ENCODE results near the gene OOSP4B.
"Not testable (repeated sequence)": the region's sequence is repeated elsewhere in the genome, so short reads cannot be mapped to it uniquely, and the experiment has no call there.

OOSP4B gene

DNA sequence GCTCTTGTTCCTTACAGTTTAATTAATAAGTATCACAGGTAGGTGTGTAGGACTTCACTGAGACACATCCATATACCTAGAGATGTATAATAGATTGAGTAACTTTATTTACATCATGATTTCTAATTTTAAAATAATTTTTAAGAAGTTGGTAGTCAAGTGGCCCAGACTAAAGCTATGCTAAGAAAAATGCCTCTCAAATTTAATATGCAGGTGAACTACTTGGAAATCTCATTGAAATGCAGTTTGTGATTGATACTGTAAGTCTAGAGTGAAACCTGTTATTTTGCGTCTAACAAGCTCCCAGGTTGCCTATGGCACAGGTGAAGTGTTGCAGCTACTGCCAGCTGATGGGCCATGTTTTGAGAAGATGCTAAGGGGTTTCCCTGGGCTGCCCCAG is at the start of gene OOSP4B:
TSS of gene OOSP4B (plus strand) at position 301 of the 400 bp plus-strand sequence.
- no peak for DNase-seq

DNA sequence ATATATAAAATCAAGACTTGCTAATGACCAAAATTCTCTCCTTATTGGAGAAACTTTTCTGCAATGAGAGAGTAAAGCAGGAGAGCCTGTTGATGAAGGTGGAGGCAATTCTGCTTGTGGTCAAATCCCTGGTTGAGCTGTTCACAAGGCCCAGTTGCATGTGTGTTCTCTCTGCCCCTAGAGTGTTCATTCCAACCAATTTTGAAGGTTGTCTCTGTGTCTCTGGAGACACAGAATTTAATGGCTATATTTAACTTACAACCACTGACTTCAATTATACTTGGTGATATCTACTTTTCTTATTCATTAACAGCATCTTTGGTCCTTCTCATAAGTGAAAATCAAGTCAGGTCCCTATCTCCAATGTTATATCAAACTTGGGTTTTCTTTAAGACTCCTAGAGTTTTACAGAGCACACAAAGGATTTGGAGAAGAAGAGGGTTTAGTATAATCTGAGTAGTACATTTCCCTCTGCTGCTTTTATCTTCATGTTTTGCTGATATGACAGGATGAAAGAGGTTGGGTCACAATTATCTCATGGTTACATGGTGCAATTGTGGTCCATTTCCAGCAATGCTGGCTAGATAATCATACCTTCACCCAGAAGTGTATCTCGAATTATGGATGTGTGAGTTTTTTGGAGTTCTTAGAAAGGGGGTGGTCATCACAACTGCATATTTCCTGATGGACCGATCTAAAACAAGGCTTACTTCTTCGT is 49.1 kb upstream of the OOSP4B start:
- DNase-seq: no peak

GRCh38 chr11:59968395-59968783 is 48.6 kb upstream of the OOSP4B start:
- DNase-seq: no peak

- no peak for DNase-seq
These were observed 43.9 kb upstream of the OOSP4B start for GRCh38 chr11:59973097-59973496.

DNA sequence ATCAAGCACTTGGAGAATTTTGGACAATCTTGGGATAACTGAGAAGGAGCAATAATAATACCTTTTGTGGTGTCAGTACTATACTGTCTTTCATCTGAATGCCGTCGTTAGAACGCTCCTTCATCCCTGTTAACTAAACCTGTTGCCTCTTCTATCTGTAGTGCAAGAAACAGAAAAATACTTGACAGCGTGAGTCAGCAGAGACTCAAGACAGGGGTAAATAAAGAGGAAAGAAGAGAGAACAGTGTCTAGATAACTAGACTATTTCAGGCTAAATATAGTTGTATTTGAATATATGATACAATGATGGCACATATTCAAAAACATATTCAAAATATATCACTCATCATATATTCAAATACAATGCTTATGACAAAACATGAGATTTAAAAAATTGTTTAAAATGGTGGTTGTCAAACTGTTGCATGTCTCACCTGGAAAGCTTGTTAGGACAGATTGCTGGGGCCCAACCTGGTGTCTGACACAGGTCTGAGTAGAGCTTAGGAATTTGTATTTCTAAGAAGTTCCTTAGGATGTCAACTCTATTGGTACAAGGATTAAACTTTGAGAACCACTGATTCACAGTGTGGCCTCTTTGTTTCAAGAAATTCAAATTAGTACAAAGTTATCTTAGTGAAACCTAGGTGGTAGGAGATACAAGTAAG is 35.7 kb upstream of the OOSP4B start:
- DNase-seq: no peak

DNA sequence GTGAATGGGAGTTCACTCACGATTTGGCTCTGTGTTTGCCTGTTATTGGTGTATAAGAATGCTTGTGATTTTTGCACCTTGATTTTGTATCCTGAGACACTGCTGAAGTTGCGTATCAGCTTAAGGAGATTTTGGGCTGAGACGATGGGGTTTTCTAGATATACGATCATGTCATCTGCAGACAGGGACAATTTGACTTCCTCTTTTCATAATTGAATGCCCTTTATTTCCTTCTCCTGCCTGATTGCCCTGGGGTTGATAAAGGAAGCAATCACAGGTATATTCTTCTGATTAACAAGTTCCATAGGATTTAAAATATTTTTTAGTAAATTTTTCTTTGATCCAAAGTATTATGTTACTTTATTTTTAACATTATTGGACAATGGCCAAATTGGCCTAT is 34.9 kb upstream of the OOSP4B start:
- not testable (repeated sequence) for DNase-seq

GRCh38 chr11:59983212-59983611 is 33.8 kb upstream of the OOSP4B start:
- DNase-seq: no peak

GRCh38 chr11:59984368-59984767 is 32.6 kb upstream of the OOSP4B start:
- DNase-seq: no peak

- no peak for DNase-seq
These were observed 26.6 kb upstream of the OOSP4B start for GRCh38 chr11:59990421-59990820.

- DNase-seq: no peak
These were observed 24.6 kb upstream of the OOSP4B start for GRCh38 chr11:59992425-59992824.

DNA sequence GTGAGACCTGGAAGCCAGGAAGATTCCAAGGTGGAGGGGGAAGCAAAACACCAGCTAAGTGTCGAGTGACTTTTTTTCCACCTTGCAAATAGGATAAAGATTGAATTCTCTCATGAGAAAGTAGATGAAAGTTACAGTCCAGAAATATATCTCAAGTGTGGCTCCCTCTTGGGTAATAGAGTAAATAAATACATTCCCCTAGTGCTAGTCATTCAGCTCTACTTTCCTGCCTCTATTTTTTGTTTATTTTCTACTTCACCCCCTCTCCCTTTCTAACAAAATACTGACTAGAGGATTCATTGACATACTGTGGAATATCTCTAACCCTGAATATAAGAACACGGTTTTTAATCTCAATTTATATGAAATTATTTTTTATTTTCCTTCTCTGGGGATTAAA is 19.2 kb upstream of the OOSP4B start:
- no peak for DNase-seq

DNA sequence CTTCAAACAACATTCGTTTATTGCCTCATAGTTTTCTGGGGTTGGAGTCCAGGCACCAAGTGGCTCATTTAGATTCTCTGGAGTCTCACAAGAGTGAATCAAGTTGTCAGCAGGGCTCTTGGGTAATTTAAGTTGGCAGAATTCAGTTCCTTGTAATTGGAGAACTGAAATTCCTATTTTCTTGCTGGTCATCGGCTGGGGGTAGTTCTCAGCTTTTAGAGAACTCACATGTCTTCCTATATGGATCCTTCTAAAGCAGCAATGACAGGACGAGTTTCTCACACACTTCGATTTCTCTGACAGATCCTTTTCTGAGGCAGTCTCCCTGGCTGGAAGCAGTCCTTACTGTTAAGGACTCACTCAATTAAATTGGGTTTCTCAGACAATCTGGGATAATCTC is 17.3 kb upstream of the OOSP4B start:
- no peak for DNase-seq

- no peak for DNase-seq
These were observed 13.3 kb upstream of the OOSP4B start for GRCh38 chr11:60003729-60004128.

GRCh38 chr11:60005360-60005759 is 11.6 kb upstream of the OOSP4B start:
- DNase-seq: no peak

DNA sequence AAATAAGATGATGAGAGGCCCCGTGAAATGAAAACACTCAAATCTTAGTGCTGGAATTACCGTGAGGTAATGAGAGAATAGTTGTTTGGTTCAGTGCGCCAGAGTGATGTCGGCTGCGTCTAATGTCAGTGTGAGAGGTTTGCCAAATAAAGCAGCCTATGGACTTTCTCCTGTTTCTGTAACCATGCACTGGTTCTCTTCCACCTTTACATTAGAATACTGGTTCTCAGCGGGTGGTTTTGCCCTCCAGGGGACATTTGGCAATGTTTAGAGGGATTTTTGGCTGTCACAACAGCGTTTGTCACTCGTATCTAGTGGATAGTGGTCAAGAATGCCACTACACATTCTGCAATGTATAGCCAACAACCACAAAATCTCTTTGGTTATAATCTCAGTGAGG is 1.1 kb downstream of the OOSP4B start:
- DNase-seq: no peak

- not testable (repeated sequence) for DNase-seq
These were observed 3.4 kb downstream of the OOSP4B start for GRCh38 chr11:60020376-60020775.

DNA sequence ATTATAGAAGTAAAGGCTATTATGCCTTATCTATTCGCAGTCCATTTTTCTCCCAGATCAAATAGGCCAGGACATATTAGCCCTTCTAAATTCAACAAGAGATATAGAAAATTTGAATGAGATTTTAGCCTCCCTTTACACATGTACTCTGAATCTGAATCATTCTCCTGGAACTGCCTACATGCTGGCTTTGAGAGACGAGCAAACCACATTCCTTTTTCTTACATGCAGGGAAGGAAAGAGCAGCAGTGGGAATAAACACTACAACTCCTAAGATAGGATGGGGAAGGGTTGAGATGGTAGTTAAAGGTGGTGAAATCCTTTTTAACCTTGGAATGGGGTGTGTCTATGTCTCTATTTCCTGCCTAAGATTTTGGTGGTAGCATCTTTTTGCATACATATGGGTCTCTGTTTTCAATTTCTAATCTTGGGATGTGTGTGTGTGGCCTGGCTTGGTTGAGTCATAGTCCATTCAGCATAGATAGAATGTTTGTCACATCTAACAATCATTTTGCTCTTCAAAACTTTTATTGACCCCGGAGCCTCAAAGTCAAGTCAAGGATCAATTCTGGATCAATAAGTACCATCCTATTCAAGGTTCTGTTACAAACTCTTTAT is 12.1 kb downstream of the OOSP4B start:
- no peak for DNase-seq

GRCh38 chr11:60040109-60040508 is 23.1 kb downstream of the OOSP4B start, which contains the start of gene OOSP2:
TSS of gene OOSP2 (plus strand) at chr11:60040409. CDS start at chr11:60040460, 51 bp downstream.
- DNase-seq: no peak

DNA sequence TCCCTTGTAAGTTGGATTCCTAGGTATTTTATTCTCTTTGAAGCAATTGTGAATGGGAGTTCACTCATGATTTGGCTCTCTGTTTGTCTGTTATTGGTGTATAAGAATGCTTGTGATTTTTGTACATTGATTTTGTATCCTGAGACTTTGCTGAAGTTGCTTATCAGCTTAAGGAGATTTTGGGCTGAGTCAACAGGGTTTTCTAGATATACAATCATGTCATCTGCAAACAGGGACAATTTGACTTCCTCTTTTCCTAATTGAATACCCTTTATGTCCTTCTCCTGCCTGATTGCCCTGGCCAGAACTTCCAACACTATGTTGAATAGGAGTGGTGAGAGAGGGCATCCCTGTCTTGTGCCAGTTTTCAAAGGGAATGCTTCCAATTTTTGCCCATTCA is 33.4 kb downstream of the OOSP4B start:
- DNase-seq: not testable (repeated sequence)

DNA sequence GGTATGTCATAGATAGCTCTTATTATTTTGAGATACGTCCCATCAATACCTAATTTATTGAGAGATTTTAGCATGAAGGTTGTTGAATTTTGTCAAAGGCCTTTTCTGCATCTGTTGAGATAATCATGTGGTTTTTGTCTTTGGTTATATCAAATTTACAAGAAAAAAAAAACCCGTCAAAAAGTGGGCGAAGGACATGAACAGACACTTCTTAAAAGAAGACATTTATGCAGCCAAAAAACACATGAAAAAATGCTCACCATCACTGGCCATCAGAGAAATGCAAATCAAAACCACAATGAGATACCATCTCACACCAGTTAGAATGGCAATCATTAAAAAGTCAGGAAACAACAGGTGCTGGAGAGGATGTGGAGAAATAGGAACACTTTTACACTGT is 33.9 kb downstream of the OOSP4B start:
- DNase-seq: not testable (repeated sequence)

DNA sequence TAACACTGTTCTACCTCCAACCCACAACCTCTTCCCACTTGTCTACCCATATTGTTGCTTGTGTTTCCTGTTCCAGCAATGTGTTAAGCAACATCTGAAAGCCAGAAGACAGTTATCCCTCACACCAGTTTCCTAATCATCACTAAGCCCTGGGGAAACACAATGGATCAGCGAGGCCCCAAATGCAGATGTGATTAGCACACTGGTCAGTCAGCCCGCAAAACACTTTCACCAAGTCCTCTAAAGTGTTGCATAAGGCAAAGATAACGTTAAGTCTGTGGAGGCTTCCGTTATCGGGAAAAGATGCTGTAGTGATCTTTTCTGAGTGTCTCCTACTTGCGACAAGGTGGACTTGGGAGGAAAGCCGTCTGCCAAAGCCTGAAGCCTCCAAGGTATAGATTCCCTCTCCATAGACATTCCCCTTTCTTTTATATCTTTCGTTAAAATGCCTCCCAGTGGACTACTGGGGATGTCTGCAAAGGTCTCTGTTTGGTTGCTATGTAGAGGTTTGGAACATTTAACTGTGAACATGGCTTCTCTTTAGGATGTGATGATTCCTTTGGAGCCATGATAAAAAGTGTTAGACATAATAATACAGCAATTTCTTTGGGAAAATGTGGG is 39.5 kb downstream of the OOSP4B start, which contains the start of gene MS4A3:
TSS of gene MS4A3 (plus strand) at position 317 of the 621 bp plus-strand sequence. CDS start 4,496 bp downstream, outside the sequence.
- no peak for DNase-seq

DNA sequence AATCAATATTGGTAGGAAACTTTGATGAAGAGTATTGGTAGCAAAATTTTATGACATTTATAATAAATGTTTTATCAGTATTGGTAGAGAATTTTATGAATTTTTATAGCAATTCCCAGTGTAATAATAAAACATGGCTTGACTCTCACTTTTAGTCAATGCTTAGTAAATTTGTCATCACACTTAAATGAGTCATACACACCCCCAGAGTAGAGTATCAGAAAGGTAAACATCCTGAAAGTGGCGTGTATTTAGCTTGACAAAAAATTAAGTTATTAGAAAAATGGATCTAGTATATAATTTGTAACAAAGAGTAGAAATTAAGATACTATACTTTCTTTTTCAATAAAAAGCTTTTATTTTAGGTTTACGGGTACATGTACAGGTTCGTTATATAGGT is 42.1 kb downstream of the OOSP4B start:
- DNase-seq: no peak

- no peak for DNase-seq
These were observed 42.7 kb downstream of the OOSP4B start for GRCh38 chr11:60059521-60060240.
